ENCODE measurements around the gene ESPNL.

ESPNL gene

GRCh38 chr2:238174291-238174690 lies 74.2 kb downstream of the ESPNL start:
- no peak for DNase-seq

DNA sequence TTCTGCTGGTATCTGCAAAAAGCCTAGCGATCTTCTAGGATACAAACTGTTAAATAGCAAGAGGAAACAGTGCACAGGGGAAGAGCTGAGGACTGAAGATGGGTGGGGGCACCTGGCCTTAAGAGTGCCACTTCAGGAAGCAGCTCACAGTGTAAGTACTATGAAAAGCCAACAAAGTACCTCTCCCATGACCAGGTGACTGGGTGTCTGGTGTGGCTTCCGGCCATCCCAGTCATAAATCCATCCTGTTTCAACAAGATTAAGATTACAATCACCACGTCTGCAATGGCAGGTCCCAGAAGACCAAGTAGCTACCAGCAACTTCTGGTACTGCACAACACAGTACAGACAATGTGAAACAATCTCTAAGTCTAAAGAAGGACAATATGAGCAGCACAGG lies 74.6 kb downstream of the ESPNL start:
- DNase-seq = no peak

DNA sequence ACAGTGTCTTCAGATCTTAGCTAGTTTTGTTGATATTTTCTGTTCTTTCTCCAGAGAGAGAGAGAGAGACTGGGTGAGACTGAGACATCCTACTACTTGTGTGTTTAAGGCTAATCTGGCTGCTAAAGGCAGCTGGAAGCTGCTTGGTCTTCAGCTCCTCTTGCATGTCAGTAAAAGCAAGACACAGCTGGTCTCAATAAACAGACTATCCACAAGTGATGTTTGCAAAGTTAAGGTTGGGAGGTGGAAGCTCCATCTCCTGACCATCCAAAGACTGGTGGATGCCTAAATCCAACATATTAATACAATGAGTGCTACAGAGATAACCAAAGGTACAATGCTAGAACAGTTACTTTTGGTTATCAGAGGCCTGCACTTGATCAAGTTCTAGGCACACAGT lies 76.5 kb downstream of the ESPNL start:
- DNase-seq = no peak

DNA sequence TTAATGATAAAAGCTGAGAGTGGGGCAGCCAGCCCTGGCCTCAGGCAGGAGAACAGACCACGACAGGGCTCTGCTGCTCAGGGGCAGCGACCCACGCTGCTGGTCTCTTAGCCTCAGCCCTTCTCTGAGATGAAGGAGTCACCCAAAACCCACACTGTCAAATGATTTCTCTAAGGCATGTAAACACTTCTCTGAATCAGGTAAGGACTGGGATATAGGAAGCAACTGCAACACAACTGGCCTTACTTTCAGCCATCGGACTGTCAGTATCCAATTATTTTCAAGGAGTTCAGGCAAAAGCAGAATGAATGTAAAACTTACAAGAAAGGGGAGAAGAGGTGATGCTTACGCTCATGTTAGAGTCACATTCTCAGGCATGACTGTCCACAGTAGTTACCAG lies 80.4 kb downstream of the ESPNL start:
- DNase-seq = no peak

- no peak for DNase-seq
Measured at GRCh38 chr2:238182362-238182761, 82.2 kb downstream of the ESPNL start.

All from NCI-H524 treated with DMSO at 0.1 percent for 48 hours (cell line).